ENCODE data around the gene KSR1. TPM values are rescaled to one million over a fixed set of nuclear protein-coding genes. Genes with fewer than 3 reads are reported as not detected.
"Not testable (repeated sequence)": the region's sequence is repeated elsewhere in the genome, so short reads cannot be mapped to it uniquely, and the experiment has no call there.

KSR1 gene
- total RNA-seq, 1 experiment from 2014 or later, result 41.7 TPM

- Histone ChIP-seq H3K36me3 (ENCODE audit: insufficient read depth, low read length, poor library complexity, severe bottlenecking) (no peaks in the 10 kb centered on the region), H3K27me3 (replicated peaks; ENCODE audit: insufficient read depth, low read depth, low read length, poor library complexity) (no peaks in the 10 kb centered on the region), H3K4me3 (ENCODE audit: low read depth, low read length, poor library complexity, severe bottlenecking) (no peak overlapping the region), H3K9me3 (ENCODE audit: low read depth, low read length, poor library complexity, severe bottlenecking) (no peaks in the 10 kb centered on the region), H3K27ac (ENCODE audit: low read depth, low read length, poor library complexity, severe bottlenecking) (no peak overlapping the region), H3K4me1 (ENCODE audit: insufficient read depth, low read length, poor library complexity, severe bottlenecking) (no peaks in the 10 kb centered on the region)
- DNase-seq (ENCODE audit: low spot score), result no peak
- BruUV-seq (replicated peaks), result no TSS peak
- intact Hi-C loops (cut with micrococcal nuclease; ENCODE audit: unreplicated experiment), result no loop called here
- no peak for TF ChIP-seq EZH2 (IDR thresholded peaks at IDR 0.05; ENCODE audit: borderline replicate concordance, low read depth, low read length, poor library complexity, severe bottlenecking)
- no peak for TF ChIP-seq CTCF (conservative IDR thresholded peaks at IDR 0.05; ENCODE audit: low read depth, low read length)
- ChIA-PET CTCF (no interaction called here), POLR2A (ENCODE audit: low non-redundant PET) (no interaction called here)
These were observed 30.3 kb upstream of the KSR1 start for GRCh38 chr17:27425991-27426390.

DNA sequence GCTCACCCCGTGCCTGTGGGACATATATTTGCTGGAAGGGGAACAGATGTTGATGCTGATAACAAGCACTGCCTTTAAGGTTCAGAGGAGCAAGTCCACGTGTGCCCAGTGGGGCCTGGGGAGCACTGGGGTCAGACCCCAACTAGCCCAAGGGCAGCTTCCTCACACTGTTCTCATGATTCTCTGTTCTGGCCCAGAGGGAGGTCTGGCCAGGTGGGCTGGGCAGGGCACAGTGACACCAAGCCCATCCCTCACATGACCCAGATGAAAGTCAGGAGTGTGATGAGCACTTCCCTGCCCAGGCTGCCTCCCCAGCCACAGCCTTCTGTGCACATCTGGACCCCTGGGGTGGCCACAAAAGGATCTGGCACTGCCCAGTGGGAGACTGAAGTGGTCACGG lies 29.8 kb upstream of the KSR1 start:
- H3K4me1 ChIP-seq (ENCODE audit: insufficient read depth, low read length, poor library complexity, severe bottlenecking); H3K9me3 ChIP-seq (ENCODE audit: low read depth, low read length, poor library complexity, severe bottlenecking); H3K36me3 ChIP-seq (ENCODE audit: insufficient read depth, low read length, poor library complexity, severe bottlenecking); H3K27me3 ChIP-seq (replicated peaks; ENCODE audit: insufficient read depth, low read depth, low read length, poor library complexity); H3K27ac ChIP-seq (ENCODE audit: low read depth, low read length, poor library complexity, severe bottlenecking); CTCF ChIA-PET; intact Hi-C loops (cut with micrococcal nuclease; ENCODE audit: unreplicated experiment); POLR2A ChIA-PET (ENCODE audit: low non-redundant PET); BruUV-seq (replicated peaks); H3K4me3 ChIP-seq (ENCODE audit: low read depth, low read length, poor library complexity, severe bottlenecking); DNase-seq (ENCODE audit: low spot score): not testable (repeated sequence)

- BruUV-seq (replicated peaks); POLR2A ChIA-PET (ENCODE audit: low non-redundant PET); H3K4me3 ChIP-seq (ENCODE audit: low read depth, low read length, poor library complexity, severe bottlenecking); H3K27me3 ChIP-seq (replicated peaks; ENCODE audit: insufficient read depth, low read depth, low read length, poor library complexity); CTCF ChIA-PET; intact Hi-C loops (cut with micrococcal nuclease; ENCODE audit: unreplicated experiment); DNase-seq (ENCODE audit: low spot score); H3K4me1 ChIP-seq (ENCODE audit: insufficient read depth, low read length, poor library complexity, severe bottlenecking); H3K27ac ChIP-seq (ENCODE audit: low read depth, low read length, poor library complexity, severe bottlenecking); H3K9me3 ChIP-seq (ENCODE audit: low read depth, low read length, poor library complexity, severe bottlenecking); H3K36me3 ChIP-seq (ENCODE audit: insufficient read depth, low read length, poor library complexity, severe bottlenecking): not testable (repeated sequence)
These were observed 28.9 kb upstream of the KSR1 start for GRCh38 chr17:27427166-27427862.

- Histone ChIP-seq H3K9me3 (ENCODE audit: low read depth, low read length, poor library complexity, severe bottlenecking) (no peaks in the 10 kb centered on the region), H3K27ac (ENCODE audit: low read depth, low read length, poor library complexity, severe bottlenecking) (no peak overlapping the region), H3K36me3 (ENCODE audit: insufficient read depth, low read length, poor library complexity, severe bottlenecking) (no peaks in the 10 kb centered on the region), H3K27me3 (replicated peaks; ENCODE audit: insufficient read depth, low read depth, low read length, poor library complexity) (no peaks in the 10 kb centered on the region), H3K4me3 (ENCODE audit: low read depth, low read length, poor library complexity, severe bottlenecking) (no peak overlapping the region), H3K4me1 (ENCODE audit: insufficient read depth, low read length, poor library complexity, severe bottlenecking) (no peaks in the 10 kb centered on the region)
- intact Hi-C loops (cut with micrococcal nuclease; ENCODE audit: unreplicated experiment), result no loop called here
- DNase-seq (ENCODE audit: low spot score), result no peak
- TF ChIP-seq EZH2 (IDR thresholded peaks at IDR 0.05; ENCODE audit: borderline replicate concordance, low read depth, low read length, poor library complexity, severe bottlenecking) (no peak), CTCF (conservative IDR thresholded peaks at IDR 0.05; ENCODE audit: low read depth, low read length) (no peak)
- POLR2A ChIA-PET (ENCODE audit: low non-redundant PET), result no interaction called here
- no TSS peak for BruUV-seq (replicated peaks)
- CTCF ChIA-PET, result no interaction called here
These were observed 27.3 kb upstream of the KSR1 start for GRCh38 chr17:27428781-27429505.
